HepG2 (cell line): Measurements from ENCODE around the gene GALNT18. TPM values are rescaled to one million over a fixed set of nuclear protein-coding genes. Genes with fewer than 3 reads are reported as not detected.

Source experiments
- ATAC-seq: fragments of 200-7000 bp; cut with Tn5 transposase; 3 replicates; pipeline ENCODE4 v1.9.1; 2020; ENCODE audit warnings: mild to moderate bottlenecking, moderate library complexity
- BruUV-seq: library from RNA; stranded (reverse); fragments of 400-500 nt; replicated peaks from 2 replicates; lab custom pipeline; 2021; lab: Mats Ljungman, UMichigan
- CTCF ChIA-PET: fragments of 300-600 bp; formaldehyde crosslinking; extraction: SDS; loops from one replicate; lab custom pipeline; 2021; ENCODE audit warnings: low total read pairs, inconsistent platforms, low intra/inter-chr PET ratio; lab: Yijun Ruan, JAX
- POLR2A ChIA-PET: fragments of 350-600 bp; sonication (Branson Sonifier 250); formaldehyde crosslinking; loops from one replicate; lab custom pipeline; 2020; ENCODE audit warnings: antibody characterized with exemption, inconsistent platforms; lab: Yijun Ruan, JAX
- DNase-seq: peaks from one replicate; pipeline ENCODE4 v3.0.0-alpha.2; 2015; ENCODE audit warnings: low spot score
- FAIRE-seq: peaks from 3 replicates; lab custom pipeline; 2011; peaks lifted over from hg19 to GRCh38; lab: Jason Lieb, UNC
- H2AFZ ChIP-seq: one replicate; pipeline ENCODE4 v1.6.1; 2011; ENCODE audit warnings: low read length, inconsistent platforms
- H3K27ac ChIP-seq: fragments of 300-600 bp; 3 replicates; pipeline ENCODE4 v1.8.0; 2011; ENCODE audit warnings: mixed run types, mild to moderate bottlenecking, mixed read lengths, low read length, inconsistent platforms; ENCODE audit not compliant: insufficient read depth; ENCODE audit errors: extremely low read length
- H3K27me3 ChIP-seq, 2 experiments: fragments of 200-600 bp in 1 of 2; 2 replicates in 1 of 2; 3 replicates in 1 of 2; pipeline versions ENCODE4 v1.6.0 to v1.8.0; 2011; ENCODE audit warnings: low read length in 2 of 2, mild to moderate bottlenecking in 2 of 2, moderate library complexity in 2 of 2, inconsistent platforms in 1 of 2; ENCODE audit not compliant: insufficient read depth in 2 of 2, control insufficient read depth in 1 of 2
- H3K36me3 ChIP-seq, 2 experiments: fragments of 200-600 bp in 1 of 2; replicated peaks in 1 of 2; 2 replicates in 1 of 2; 3 replicates in 1 of 2; pipeline versions ENCODE4 v1.5.1 to v1.8.0; 2011; ENCODE audit warnings: low read length in 2 of 2, inconsistent platforms in 1 of 2; ENCODE audit not compliant: insufficient read depth in 2 of 2, control insufficient read depth in 1 of 2
- H3K4me1 ChIP-seq: 2 replicates; pipeline ENCODE4 v1.5.1; 2012; ENCODE audit warnings: low read length, inconsistent platforms; ENCODE audit not compliant: insufficient read depth
- H3K4me2 ChIP-seq: 2 replicates; pipeline ENCODE4 v1.6.0; 2011; ENCODE audit warnings: low read depth, low read length, inconsistent platforms
- H3K4me3 ChIP-seq, 3 experiments: fragments of 200-600 bp in 1 of 3; sonication (generic), shearing (Covaris generic) in 1 of 3; replicated peaks in 1 of 3; 2 replicates each; pipeline ENCODE4 v1.5.1; 2011 to 2016; ENCODE audit warnings: low read length in 3 of 3, inconsistent platforms in 2 of 3, low read depth in 2 of 3, mild to moderate bottlenecking in 2 of 3, control low read depth in 1 of 3, mixed read lengths in 1 of 3; ENCODE audit not compliant: insufficient read depth in 1 of 3
- H3K79me2 ChIP-seq: one replicate; pipeline ENCODE4 v1.6.1; 2011; ENCODE audit warnings: low read length, inconsistent platforms; ENCODE audit not compliant: insufficient read depth
- H3K9ac ChIP-seq: 2 replicates; pipeline ENCODE4 v1.6.0; 2011; ENCODE audit warnings: mild to moderate bottlenecking, low read depth, low read length, inconsistent platforms; ENCODE audit not compliant: insufficient read depth
- H3K9me3 ChIP-seq: 2 replicates; pipeline ENCODE4 v1.5.1; 2012; ENCODE audit warnings: mild to moderate bottlenecking, low read length
- H4K20me1 ChIP-seq: 2 replicates; pipeline ENCODE4 v1.6.0; 2011; ENCODE audit warnings: inconsistent platforms, mild to moderate bottlenecking, low read length, moderate library complexity; ENCODE audit not compliant: insufficient read depth
- CBX1 ChIP-seq: IDR thresholded peaks from one replicate; pipeline ENCODE4 v1.6.1; 2016; ENCODE audit warnings: antibody characterized with exemption, low read depth
- CTCF ChIP-seq: sonication (generic); formaldehyde crosslinking; IDR thresholded peaks from 2 replicates; pipeline ENCODE4 v1.5.0; 2020; ENCODE audit warnings: mild to moderate bottlenecking, missing genetic modification reagents, moderate library complexity
- NFIC ChIP-seq: IDR thresholded peaks from 2 replicates; pipeline ENCODE4 v1.6.1; 2012; ENCODE audit warnings: mild to moderate bottlenecking, low read length, inconsistent platforms
- PAXIP1 ChIP-seq: sonication (generic); formaldehyde crosslinking; conservative IDR thresholded peaks from 2 replicates; pipeline ENCODE4 v1.4.0; 2020; ENCODE audit warnings: mild to moderate bottlenecking, missing genetic modification reagents, moderate library complexity
- ZBTB49 ChIP-seq: sonication (generic); formaldehyde crosslinking; IDR thresholded peaks from 2 replicates; pipeline ENCODE4 v1.4.0; 2020; ENCODE audit warnings: missing genetic modification reagents, borderline replicate concordance
- ZNF460 ChIP-seq: sonication (generic); formaldehyde crosslinking; IDR thresholded peaks from 2 replicates; pipeline ENCODE4 v1.5.1; 2020; ENCODE audit warnings: missing genetic modification reagents, mild to moderate bottlenecking, borderline replicate concordance
- WGBS: methylation state at CpG from one replicate; pipeline ENCODE4 v1.1.6; 2017; ENCODE audit warnings: low lambda C conversion rate; 5-methylcytosine and 5-hydroxymethylcytosine counted together
- in situ Hi-C: cut with HindIII; loops from 2 replicates; pipeline ENCODE4 v1.10.0; 2017; ENCODE audit warnings: low pct_unique_long_range_greater_than_20kb; ENCODE audit not compliant: extremely low pct_ligation_motif_present
- intact Hi-C: fragments of 100-400 bp; cut with micrococcal nuclease; formaldehyde crosslinking; loops from one replicate; pipeline ENCODE4 v1.10.0; 2022; ENCODE audit not compliant: unreplicated experiment
- polyA plus RNA-seq, 8 experiments: library from polyadenylated mRNA; depleted of rRNA in 3 of 8; stranded (reverse) in 7 of 8; unstranded in 1 of 8; fragments of >200 nt; fragmentation: Illumina TruSeq in 4 of 8; extraction: Trizol in 4 of 8; gene quantifications; 2 replicates each; pipeline versions ENCODE4 v1.2.1 to v1.2.3, GENCODE V29; 2011 to 2016; ENCODE audit warnings: low read depth in 4 of 8, missing spikeins in 1 of 8, mixed read lengths in 1 of 8; ENCODE audit not compliant: insufficient read depth in 1 of 8
- total RNA-seq, 5 experiments: library from RNA; depleted of rRNA; stranded (reverse); fragments of >200 nt; fragmentation: Illumina TruSeq; extraction: Trizol; gene quantifications; 2 replicates each; pipeline ENCODE4 v1.2.3, GENCODE V29; 2016; ENCODE audit warnings: low read depth in 1 of 5

The GALNT18 gene
- total and polyA plus RNA-seq, 2 of the 13 experiments (the other 11 are each of a cell fraction or from before 2014, with no cell fraction given): 0.11 TPM; not detected in 1

GRCh38 chr11:11583801-11584529 lies 37.8 kb downstream of the GALNT18 start:
- no peaks in the 10 kb centered on the region for H3K9me3 ChIP-seq
- TF ChIP-seq PAXIP1 (no peak), CBX1 (no peak), ZBTB49 (CRISPR knock-in tag) (no peak), NFIC (no peak), ZNF460 (CRISPR knock-in tag) (no peak), CTCF (CRISPR knock-in tag) (no peak)
- TF ChIP-seq, all 625 proteins: peak for 0
- intact Hi-C loops (no loop called here), in situ Hi-C loops (no loop called here)
- ChIA-PET POLR2A (no interaction called here), CTCF (no interaction called here)
- ATAC-seq (no peak), FAIRE-seq (no peak), DNase-seq (no peak)
- 39% methylated on average over 9 of the region's 9 CpGs for WGBS
- no peaks in the 10 kb centered on the region for H4K20me1 ChIP-seq
- H3K27me3 ChIP-seq: peaks cover 1 to 15% of the 10 kb centered on the region in 2 experiments; a peak in 3 of 5 replicates
- H3K27ac ChIP-seq: no peak overlapping the region
- no peak overlapping the region for H2AFZ ChIP-seq
- H3K79me2 ChIP-seq: no peaks in the 10 kb centered on the region
- no peaks in the 10 kb centered on the region for H3K36me3 ChIP-seq
- no peak overlapping the region for H3K4me2 ChIP-seq
- H3K4me1 ChIP-seq: no peaks in the 10 kb centered on the region
- H3K4me3 ChIP-seq: no peak overlapping the region
- H3K9ac ChIP-seq: no peak overlapping the region
- BruUV-seq: no TSS peak
